ENCODE measurements around the gene KMT5C. TPM values are rescaled to one million over a fixed set of nuclear protein-coding genes. Genes with fewer than 3 reads are reported as not detected.

KMT5C gene
- total RNA-seq, 1 donor from 2014 or later: 32.9 TPM

- peaks cover 17% of the 10 kb centered on the region for H3K27me3 Mint-ChIP-seq
- no peak for DNase-seq (ENCODE audit: extremely low spot score, unreplicated experiment)
- H3K4me3 Mint-ChIP-seq: peak overlapping the region; percentile 85
- peak overlapping the region; percentile 40 for H3K27ac Mint-ChIP-seq
- H3K4me1 Mint-ChIP-seq (ENCODE audit: unreplicated experiment): peaks cover 12% of the 10 kb centered on the region
- H3K9me3 Mint-ChIP-seq: peaks cover 6% of the 10 kb centered on the region
- no peak for TF ChIP-seq CTCF (conservative IDR thresholded peaks at IDR 0.05)
- H3K36me3 Mint-ChIP-seq: peaks cover 16% of the 10 kb centered on the region
These were observed 42.3 kb downstream of the KMT5C start for GRCh38 chr19:55382013-55382412.

- Mint-ChIP-seq H3K4me3 (peak overlapping the region; percentile 85), H3K27me3 (peaks cover 17% of the 10 kb centered on the region), H3K4me1 (ENCODE audit: unreplicated experiment) (peaks cover 17% of the 10 kb centered on the region), H3K9me3 (peaks cover 6% of the 10 kb centered on the region), H3K27ac (peak overlapping the region; percentile 40), H3K36me3 (peaks cover 16% of the 10 kb centered on the region)
- TF ChIP-seq CTCF (conservative IDR thresholded peaks at IDR 0.05): no peak
- DNase-seq (ENCODE audit: extremely low spot score, unreplicated experiment): no peak
These were observed 42.9 kb downstream of the KMT5C start for GRCh38 chr19:55382522-55383054.

- no peak for DNase-seq (ENCODE audit: extremely low spot score, unreplicated experiment)
- TF ChIP-seq CTCF (conservative IDR thresholded peaks at IDR 0.05): peak; percentile 25
- Mint-ChIP-seq H3K4me1 (ENCODE audit: unreplicated experiment) (peaks cover 18% of the 10 kb centered on the region), H3K4me3 (peak overlapping the region; percentile 85), H3K27me3 (peaks cover 14% of the 10 kb centered on the region), H3K27ac (peak overlapping the region; percentile 40), H3K36me3 (peaks cover 16% of the 10 kb centered on the region), H3K9me3 (peaks cover 6% of the 10 kb centered on the region)
These were observed 43.8 kb downstream of the KMT5C start for GRCh38 chr19:55383279-55384130.

GRCh38 chr19:55384131-55384919, 44.6 kb downstream of the KMT5C start, which contains the start of gene TMEM238:
TSS of gene TMEM238 (minus strand) at chr19:55384292. CDS start at chr19:55384259, 33 bp downstream.
- peaks cover 16% of the 10 kb centered on the region for H3K36me3 Mint-ChIP-seq
- H3K4me3 Mint-ChIP-seq: peak within 1 kb of the TSS; percentile 100
- peak within 1 kb of the TSS; percentile 99 for H3K27ac Mint-ChIP-seq
- H3K27me3 Mint-ChIP-seq: peaks cover 10% of the 10 kb centered on the region
- DNase-seq (ENCODE audit: extremely low spot score, unreplicated experiment): no peak
- TF ChIP-seq CTCF (conservative IDR thresholded peaks at IDR 0.05): no peak
- H3K4me1 Mint-ChIP-seq (ENCODE audit: unreplicated experiment): peaks cover 18% of the 10 kb centered on the region
- H3K9me3 Mint-ChIP-seq: peaks cover 6% of the 10 kb centered on the region

- Mint-ChIP-seq H3K27me3 (peaks cover 7% of the 10 kb centered on the region), H3K4me3 (peak overlapping the region; percentile 100), H3K36me3 (peaks cover 16% of the 10 kb centered on the region), H3K27ac (peak overlapping the region; percentile 99), H3K4me1 (ENCODE audit: unreplicated experiment) (peaks cover 24% of the 10 kb centered on the region), H3K9me3 (peaks cover 6% of the 10 kb centered on the region)
- peak; percentile 92 for DNase-seq (ENCODE audit: extremely low spot score, unreplicated experiment)
- no peak for TF ChIP-seq CTCF (conservative IDR thresholded peaks at IDR 0.05)
These were observed 45.4 kb downstream of the KMT5C start for GRCh38 chr19:55384920-55385723.

Measured in type B pancreatic cell (in vitro differentiated cells).